IPS-NIHi7 (cell line): ENCODE results near the gene ADD1.

Experiments used
- DNase-seq: peaks from one replicate; pipeline ENCODE4 v3.0.0; 2012; ENCODE audit warnings: mixed read lengths; ENCODE audit errors: extremely low spot score

Gene ADD1

DNA sequence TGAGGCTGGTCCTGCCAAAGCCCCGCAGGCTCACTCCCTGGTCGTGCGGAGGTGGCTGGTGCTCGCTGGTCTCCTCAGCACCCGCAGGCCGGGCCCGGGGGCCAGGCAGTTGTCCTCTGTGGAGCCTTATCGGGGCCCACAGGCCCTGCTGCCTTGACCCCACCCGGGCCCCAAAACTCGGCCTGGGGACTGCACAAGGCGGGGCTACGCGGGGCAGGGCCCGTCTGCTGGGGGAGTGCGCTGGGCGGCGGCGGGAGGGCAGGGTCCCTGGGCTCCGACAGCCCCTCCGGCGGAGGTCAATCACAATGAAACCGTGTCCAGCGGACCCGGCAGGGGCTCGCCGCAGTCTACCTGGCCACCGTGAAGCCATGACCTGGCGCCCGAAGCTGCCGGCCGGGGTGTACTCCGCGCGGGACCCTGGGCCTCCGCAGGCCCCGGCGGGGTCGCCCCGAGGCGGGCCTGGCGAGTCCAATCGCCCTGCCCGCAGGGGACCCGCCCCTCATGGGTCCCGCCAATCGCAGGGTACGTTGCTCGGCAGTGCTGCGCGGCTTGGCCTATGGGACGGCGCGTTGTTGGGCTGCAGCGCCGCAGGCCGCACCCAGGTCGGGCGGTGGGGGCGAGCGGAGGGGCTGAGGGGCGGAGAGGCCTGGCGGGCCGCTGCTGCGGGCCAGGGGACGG lies at the start of gene ADD1:
Gene ADD1 (plus strand): TSS at position 582 of the 678 bp plus-strand sequence. CDS start 32,072 bp downstream, outside the sequence.
- peak; percentile 100 for DNase-seq

DNA sequence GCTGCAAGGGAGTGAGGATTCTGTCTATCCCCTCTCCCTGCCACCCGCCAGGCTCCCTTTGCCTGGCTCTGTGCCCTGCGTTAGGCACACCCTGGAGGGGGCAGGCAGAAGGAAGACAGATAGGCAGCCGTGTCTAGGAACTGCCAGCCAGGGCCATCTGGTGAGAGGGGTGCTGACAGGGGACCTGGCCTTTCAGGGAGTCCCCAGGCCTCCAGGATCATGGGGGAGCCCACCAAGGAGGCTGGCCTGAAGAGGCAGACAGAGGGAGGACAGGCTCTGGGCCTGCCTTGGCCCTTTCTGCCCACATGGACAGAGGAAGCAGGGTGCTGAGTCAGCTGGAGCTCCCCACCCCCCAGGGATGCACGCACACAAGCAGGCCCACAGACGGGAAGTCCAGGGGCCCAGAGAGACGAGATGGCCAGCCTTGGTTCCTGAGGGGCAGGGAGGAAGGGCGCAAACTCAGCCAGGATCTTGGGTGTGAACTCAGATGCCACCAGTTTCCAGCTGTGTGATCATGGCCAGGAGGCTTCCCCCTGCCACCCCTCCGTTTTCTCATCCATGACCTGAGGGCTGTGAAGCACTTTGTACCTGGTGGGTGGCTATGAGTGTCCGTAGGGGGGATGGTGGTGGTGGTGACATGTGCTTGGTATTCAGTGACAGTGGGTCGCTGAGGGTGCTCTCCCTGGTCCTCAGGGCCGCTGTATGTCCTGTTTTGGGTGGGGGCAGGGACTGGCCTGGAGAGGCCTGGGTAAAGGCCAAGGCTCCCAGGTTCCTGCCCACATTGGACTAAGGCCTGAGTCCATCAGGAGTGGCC lies 49.0 kb upstream of the ADD1 start:
- DNase-seq, result no peak

DNA sequence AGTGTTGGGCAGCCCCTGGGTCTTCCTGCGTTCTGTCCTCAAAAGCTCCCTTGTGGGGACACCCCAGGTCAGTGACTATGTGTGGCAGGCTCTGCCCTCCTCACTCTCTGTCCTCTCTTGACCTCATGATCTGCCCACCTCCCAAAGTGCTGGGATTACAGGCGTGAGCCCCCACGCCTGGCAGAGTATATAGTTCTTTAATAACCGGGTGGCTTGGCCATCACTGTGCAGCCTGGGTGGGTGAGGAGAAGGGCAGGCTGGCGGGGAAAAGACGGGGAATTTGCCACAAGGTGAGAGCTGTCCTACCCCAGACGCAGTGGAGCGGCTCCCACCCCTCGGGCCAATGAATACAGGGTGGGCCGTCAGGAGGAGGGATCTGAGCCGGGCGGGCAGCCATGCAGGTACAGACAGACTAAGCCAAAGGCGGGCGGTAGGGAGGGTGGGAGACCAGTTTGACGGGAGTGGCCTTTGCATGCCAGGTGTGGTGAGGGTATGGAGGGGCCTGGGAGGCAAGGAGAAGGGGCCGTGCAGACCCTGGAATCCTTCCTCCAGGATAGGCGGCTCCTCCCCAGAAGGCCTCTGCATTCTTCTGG lies 48.2 kb upstream of the ADD1 start:
- DNase-seq, result no peak

DNA sequence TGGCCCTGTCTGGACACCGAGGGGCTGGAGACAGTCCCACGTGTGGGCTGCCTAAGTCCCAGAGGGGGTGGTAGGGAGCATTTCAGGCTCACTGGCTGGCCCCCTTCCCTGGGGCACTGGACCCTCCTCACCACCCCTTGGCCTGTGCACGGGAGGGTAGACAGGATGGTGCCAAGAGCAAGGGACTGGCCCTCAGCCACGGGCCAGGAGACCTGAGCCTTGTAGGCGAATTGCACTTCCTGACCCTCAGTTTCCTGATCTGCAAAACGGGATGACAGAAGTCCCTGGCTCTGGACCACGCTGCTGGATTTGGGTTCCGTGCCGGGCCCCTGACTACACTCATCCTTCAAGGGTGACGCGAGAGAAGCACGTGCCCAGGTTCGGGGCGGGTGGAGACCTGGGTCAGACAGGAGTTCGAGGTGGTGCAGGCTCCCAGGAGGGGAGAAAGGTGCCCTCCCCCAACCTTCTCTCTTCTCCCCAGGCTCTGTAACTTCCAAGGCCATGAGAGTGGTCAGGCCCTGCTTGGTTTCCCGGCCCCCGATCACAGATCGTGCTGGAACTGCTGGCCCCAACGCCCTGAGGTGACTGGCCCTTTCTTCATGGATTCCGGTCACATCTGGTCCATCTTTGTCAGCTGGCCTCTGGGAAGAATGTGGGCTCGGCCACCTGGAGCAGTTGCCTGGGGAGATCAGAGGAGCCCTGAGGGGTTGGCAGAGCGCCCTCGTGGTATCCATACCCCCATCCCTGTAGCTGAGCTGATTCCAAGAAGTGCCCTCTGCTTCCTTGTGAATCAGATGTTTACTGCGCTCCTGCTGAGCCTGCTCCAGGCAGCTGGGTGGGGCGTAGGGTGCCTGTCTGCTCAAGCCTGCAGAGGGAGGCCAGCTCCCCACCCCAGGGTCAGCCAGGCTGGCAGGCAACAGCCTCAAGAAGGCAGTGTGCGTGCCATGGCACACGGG lies 47.5 kb upstream of the ADD1 start:
- no peak for DNase-seq

DNA sequence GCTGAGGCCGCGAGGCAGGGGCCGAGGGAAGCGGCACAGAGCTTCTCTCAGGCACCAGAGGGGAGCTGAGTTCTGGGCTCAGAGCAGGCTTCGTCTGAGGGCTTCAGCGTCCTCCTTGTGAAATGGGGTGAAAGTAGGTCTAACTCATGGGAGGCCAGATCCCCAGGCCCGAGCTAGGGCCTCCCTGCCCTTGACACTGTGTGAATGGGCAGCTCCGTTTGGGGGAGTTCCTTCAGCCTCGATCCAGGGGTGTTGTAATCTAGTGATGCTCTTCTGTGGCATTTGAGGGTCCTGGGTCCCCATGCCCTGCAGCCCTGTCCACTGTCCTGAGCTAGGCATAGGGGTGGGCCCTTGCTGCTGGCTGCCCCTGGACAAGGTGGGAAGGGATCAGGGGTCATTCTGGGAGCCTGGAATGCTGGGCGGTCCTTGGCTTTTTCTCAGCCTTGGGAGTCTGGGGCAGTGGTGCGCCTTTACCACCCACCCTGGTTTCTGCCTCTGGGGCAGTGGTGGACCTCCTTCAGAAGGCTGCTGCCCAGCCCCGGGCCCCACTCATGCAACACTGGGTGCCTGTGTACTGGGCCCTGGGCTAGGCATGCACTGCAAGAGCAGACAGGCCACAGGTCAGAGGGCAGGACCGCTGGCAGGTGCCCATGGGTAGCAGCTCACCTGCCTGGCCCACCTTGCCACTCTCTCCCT lies 46.6 kb upstream of the ADD1 start:
- DNase-seq, result no peak

DNA sequence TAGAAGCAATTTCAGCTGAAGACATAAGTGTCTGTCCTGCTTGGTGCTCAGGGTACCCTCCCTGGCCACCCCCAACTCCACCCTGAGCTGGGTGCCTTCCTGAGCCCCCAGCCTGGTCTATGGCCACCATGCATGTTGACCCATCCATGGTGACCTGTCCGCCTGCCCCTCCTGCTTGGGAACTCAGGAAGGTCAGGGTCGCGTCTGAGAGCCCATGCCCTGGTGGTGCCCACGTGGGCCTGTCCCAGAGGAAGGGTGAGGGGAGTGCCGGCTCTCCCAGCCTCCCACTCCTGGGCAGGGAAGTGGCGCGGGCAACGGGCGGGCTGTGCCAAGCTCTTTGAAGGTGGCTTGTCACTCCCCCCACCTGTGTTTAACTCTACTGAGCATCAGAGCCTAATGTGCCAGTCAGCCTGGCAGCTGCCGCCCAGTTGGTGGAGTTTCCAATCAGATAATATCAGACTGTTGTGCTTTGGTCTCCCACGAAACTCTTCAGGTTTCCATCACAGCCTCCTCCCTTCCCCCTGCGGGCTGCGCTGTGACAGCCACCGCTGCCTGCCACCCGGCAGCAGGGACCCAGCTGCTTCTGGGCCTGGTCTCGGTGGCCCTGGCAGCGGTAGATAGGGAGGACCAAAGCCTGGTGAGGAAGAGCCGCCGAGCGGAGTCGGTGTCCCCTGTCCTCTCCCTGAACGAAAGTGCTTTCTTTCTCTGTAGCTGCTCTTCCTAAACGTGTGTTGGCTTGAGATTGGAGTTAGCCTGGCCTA lies 45.9 kb upstream of the ADD1 start:
- DNase-seq, result no peak

DNA sequence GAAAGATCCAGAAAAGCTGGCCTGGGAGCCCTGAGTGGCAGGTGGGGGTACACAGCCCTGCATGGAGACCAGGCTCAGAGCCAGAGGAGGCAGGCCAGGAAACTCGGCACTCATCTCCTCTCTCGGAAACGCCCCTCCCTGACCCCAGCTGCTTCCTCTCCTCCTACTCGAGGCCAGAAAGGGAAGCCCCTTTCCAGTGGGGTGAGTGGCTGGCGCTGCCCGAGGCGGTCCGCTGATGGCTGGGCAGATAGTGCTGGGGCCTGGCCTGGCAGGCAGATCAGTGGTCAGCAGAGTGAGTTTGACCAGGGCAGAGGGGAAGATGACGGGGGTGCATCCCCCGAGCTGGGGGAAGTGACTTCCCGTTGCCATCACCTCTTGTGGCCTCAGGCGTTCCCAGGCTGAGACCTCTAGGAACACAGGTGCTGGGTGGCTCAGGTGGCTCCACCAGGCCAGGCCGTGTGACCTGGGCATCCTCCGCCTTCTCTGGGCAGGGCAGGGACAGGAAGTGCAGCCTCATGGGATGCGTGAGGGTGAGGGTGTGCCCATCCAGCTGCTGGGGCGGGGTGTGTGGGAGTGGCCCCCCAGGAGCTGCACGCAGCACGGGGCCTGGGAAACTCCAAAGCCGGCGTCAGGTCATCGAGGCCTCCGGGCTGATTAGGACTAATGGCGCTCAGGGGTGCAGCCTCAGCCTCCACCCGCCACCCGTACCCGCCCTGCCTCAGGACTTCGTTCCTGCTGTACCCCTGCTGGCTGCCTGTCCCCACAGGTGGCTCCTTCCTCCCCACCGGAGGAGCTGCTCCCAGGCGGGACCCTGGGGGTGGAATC lies 45.0 kb upstream of the ADD1 start:
- DNase-seq, result no peak

- DNase-seq, result no peak
Observed at GRCh38 chr4:2799224-2799911, 44.3 kb upstream of the ADD1 start.

GRCh38 chr4:2799971-2800690 lies 43.5 kb upstream of the ADD1 start:
- no peak for DNase-seq

DNA sequence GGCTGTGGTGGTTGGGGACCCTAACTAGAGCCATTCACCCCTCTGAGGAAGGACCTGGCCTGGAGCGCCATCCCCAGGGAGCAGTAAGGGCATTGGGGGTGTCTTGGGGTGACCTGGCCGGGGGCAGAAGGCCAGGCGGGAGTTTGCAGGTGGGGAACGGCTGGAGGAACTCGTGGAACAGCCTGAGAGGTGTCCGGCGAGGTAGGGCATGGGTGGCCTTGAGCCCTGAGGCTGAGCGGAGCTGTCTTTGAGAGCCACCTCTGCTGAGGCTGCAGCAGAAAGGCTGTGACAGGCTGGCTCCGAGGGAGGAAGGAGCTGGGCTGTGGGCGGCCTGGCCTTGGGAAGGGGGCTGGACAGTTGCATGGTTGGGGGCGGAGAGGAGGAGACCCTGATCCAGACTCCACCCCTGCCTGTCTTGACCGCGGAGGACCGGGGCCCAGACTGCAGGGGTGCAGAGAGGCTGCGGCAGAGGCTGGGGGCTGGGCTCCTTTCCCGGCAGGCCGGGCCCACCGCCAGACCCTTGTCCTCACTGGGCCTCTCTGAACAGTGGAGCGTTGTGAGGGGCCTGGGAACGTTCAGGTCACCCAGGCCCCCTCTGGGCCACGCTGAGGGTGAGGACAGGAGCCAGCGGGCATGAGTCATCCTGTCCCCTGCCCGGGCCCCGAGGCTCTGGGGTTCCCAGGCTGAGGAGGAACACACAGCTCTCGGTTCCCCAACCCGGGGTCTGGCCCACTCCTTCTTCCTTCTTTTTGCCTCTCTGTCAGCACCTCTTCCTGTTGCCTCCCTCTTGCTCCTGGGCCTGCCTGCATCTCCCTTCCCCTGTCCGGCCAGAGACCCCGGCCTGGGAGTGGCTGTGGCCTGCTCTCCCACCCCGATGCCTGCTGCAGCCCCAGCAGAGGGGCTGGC lies 42.7 kb upstream of the ADD1 start:
- DNase-seq, result peak; percentile 83

DNA sequence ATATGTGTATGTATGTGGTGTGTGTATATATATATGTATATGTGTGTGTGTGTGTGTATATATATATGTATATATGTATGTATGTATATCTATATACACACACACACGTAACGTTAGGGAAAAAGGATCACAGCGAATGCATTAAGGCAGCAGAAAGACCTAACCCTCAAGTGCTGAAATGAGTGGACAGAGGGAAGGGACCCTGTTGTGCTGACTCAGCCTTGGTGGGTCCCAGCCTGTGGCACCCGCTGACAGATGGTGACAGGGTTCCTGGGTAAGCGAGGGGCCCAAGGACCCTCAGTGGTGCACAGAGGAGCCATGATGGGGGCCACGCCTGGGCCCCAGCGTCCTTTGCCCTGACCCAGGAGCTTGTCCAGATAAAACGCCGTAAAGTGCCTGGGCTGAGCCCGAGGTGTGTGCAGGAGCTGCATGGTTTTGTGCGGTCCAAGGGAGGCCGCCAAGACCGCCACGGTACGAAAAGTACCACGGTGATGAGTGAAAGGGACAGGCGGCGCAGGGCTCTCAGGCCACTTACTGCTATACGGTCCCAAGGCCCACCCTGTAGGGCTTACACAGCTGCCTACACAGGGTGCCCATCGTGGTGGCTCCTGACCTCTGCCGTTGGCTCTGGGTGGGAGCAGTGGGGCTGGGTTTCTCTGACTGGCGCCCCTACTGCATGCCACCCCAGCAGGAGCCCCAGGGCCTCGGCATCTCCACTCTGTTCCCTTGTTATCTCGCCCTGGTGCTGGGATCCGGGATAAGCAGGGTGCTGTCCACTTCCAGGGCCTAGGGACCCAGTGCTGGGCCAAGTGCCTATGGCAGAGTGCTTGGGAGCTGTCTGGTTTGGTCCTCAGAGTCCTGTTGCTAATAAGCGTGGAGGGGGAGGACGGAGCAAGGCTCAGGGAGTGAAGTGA lies 40.8 kb upstream of the ADD1 start:
- no peak for DNase-seq

DNA sequence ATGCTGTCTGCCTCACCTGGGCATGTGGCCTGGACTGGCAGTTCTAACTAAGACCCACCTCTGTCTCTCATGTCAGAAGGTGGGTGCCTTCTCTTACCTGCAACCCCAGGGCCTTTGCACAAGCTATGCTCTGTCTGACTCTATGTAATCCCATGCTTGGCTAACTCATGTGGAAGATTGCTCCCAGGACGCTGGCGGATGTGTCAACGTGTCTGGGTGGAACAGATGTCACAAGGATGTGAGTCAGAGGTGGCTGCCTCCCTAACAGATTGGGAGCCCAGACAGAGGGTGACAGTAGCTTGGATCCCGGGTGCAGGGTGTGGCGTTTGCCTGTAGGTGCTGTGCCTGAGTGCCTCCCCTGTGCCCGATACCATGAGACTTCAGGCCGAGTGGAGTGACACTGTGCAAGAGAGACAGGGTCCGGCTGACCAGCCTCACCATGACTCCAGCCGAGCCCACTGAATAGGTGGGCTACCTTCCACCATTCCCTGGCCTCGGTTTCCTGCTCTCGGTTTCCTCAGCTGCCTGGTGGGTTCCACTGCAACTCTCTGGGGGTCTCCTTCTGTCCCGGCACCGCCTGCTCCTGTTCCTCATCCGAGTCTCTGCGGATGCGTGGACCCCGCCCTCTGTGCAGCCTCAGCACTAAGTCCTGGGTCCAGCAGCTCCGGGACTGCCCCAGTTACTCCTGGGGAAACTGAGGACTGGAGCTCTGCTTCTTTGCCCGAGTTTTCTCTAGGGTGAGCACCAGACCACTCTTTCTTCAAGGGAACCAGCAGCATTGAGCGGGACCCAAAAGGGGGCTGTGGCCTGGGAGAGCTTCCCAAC lies 39.8 kb upstream of the ADD1 start:
- no peak for DNase-seq

- no peak for DNase-seq
Observed at GRCh38 chr4:2804449-2804972, 39.1 kb upstream of the ADD1 start.

- no peak for DNase-seq
Observed at GRCh38 chr4:2804973-2805501, 38.6 kb upstream of the ADD1 start.
